OCI-LY3 (cell line): Measurements from ENCODE around the gene KIFAP3.
"Not testable (repeated sequence)": the region's sequence is repeated elsewhere in the genome, so short reads cannot be mapped to it uniquely, and the experiment has no call there.

ENCODE experiments used
- H2AFZ ChIP-seq: fragments of 200-600, 300-600 bp; shearing (Covaris generic); 2 replicates; pipeline ENCODE4 v1.6.0; 2014; ENCODE audit warnings: antibody characterized with exemption, low read depth, low read length
- H3K27ac ChIP-seq: fragments of 200-600, 300-600 bp; sonication (generic); 2 replicates; pipeline ENCODE4 v1.5.1; 2014; ENCODE audit warnings: mild to moderate bottlenecking, low read length, moderate library complexity, mixed read lengths
- H3K27me3 ChIP-seq: fragments of 200-600, 300-600 bp; sonication (generic); 2 replicates; pipeline ENCODE4 v1.6.1; 2014; ENCODE audit warnings: low read depth, low read length, mixed read lengths
- H3K36me3 ChIP-seq: fragments of 200-600, 300-600 bp; sonication (generic); replicated peaks from 2 replicates; pipeline ENCODE3; 2014; ENCODE audit warnings: low read depth, low read length, mixed read lengths
- H3K4me1 ChIP-seq: fragments of 300-600, 200-600 bp; sonication (generic); 2 replicates; pipeline ENCODE4 v1.6.1; 2014; ENCODE audit warnings: low read length, mixed read lengths
- H3K4me2 ChIP-seq: fragments of 200-600, 300-600 bp; sonication (generic); 2 replicates; pipeline ENCODE4 v1.6.1; 2014; ENCODE audit warnings: low read length, mixed read lengths
- H3K4me3 ChIP-seq: fragments of 300-600, 200-600 bp; sonication (generic); 2 replicates; pipeline ENCODE4 v1.5.1; 2014; ENCODE audit warnings: antibody characterized with exemption, mild to moderate bottlenecking, low read length, moderate library complexity
- H3K79me2 ChIP-seq: fragments of 300-600, 200-600 bp; shearing (Covaris generic); 2 replicates; pipeline ENCODE4 v1.6.1; 2014; ENCODE audit warnings: mild to moderate bottlenecking, low read length, mixed read lengths
- H3K9ac ChIP-seq: fragments of 300-600, 200-600 bp; shearing (Covaris generic); 2 replicates; pipeline ENCODE4 v1.6.0; 2014; ENCODE audit warnings: mild to moderate bottlenecking, low read length, moderate library complexity
- H3K9me3 ChIP-seq: fragments of 200-600, 300-600 bp; shearing (Covaris generic); 2 replicates; pipeline ENCODE4 v1.6.1; 2014; ENCODE audit warnings: low read length, mixed read lengths; ENCODE audit not compliant: insufficient read depth
- H4K20me1 ChIP-seq: fragments of 200-600, 300-600 bp; sonication (generic); 2 replicates; pipeline ENCODE4 v1.6.1; 2016; ENCODE audit warnings: low read length, mixed read lengths; ENCODE audit not compliant: insufficient read depth
- CTCF ChIP-seq: fragments of 200-600, 300-600 bp; sonication (generic); IDR thresholded peaks from 2 replicates; pipeline ENCODE4 v1.5.1; 2014; ENCODE audit warnings: antibody characterized with exemption, low read length, low read depth
- EZH2phosphoT487 ChIP-seq: fragments of 200-600 bp; shearing (Covaris generic); IDR thresholded peaks from 2 replicates; pipeline ENCODE4 v1.6.1; 2018; ENCODE audit warnings: antibody characterized with exemption, mixed run types, low read depth

KIFAP3 gene

GRCh38 chr1:170068923-170069322 is 5.6 kb downstream of the KIFAP3 start:
- no peak overlapping the region for H3K27ac ChIP-seq
- H3K9ac ChIP-seq = no peak overlapping the region
- TF ChIP-seq CTCF (no peak), EZH2phosphoT487 (no peak)
- no peaks in the 10 kb centered on the region for H3K27me3 ChIP-seq
- peaks cover 14% of the 10 kb centered on the region for H3K4me1 ChIP-seq
- no peak overlapping the region for H2AFZ ChIP-seq
- H3K4me2 ChIP-seq = no peak overlapping the region
- no peaks in the 10 kb centered on the region for H4K20me1 ChIP-seq
- H3K36me3 ChIP-seq = no peaks in the 10 kb centered on the region
- H3K9me3 ChIP-seq = no peaks in the 10 kb centered on the region
- 0 out of 2 replicates have a peak, but pooled peaks cover 2% of the 10 kb centered on the region for H3K79me2 ChIP-seq
- no peak overlapping the region for H3K4me3 ChIP-seq

GRCh38 chr1:170067253-170067819 is 7.2 kb downstream of the KIFAP3 start:
- Histone ChIP-seq H3K4me2 (no peak overlapping the region), H3K27ac (no peak overlapping the region), H2AFZ (no peak overlapping the region), H3K9me3 (no peaks in the 10 kb centered on the region), H3K4me1 (peaks cover 7% of the 10 kb centered on the region), H3K79me2 (no peaks in the 10 kb centered on the region), H4K20me1 (no peaks in the 10 kb centered on the region), H3K9ac (no peak overlapping the region), H3K36me3 (peaks cover 6% of the 10 kb centered on the region), H3K4me3 (no peak overlapping the region), H3K27me3 (no peaks in the 10 kb centered on the region)
- TF ChIP-seq CTCF (peak; percentile 25; the same call in 1 of the 2 replicates), EZH2phosphoT487 (no peak)

- Histone ChIP-seq H3K27me3 (no peaks in the 10 kb centered on the region), H3K4me2 (no peak overlapping the region), H3K4me3 (no peak overlapping the region), H4K20me1 (no peaks in the 10 kb centered on the region), H3K9me3 (no peaks in the 10 kb centered on the region), H3K27ac (no peak overlapping the region), H3K9ac (no peak overlapping the region), H2AFZ (no peak overlapping the region), H3K36me3 (peaks cover 6% of the 10 kb centered on the region), H3K79me2 (no peaks in the 10 kb centered on the region), H3K4me1 (no peaks in the 10 kb centered on the region; the same call in 1 of the 2 replicates)
- no peak for TF ChIP-seq CTCF
- no peak for TF ChIP-seq EZH2phosphoT487
Observed at GRCh38 chr1:170064821-170065220, 9.7 kb downstream of the KIFAP3 start.

GRCh38 chr1:170063109-170063826 is 11.2 kb downstream of the KIFAP3 start:
- TF ChIP-seq EZH2phosphoT487 (no peak), CTCF (no peak)
- Histone ChIP-seq H3K4me3 (no peak overlapping the region), H3K9me3 (no peaks in the 10 kb centered on the region), H3K36me3 (peaks cover 6% of the 10 kb centered on the region), H2AFZ (no peak overlapping the region), H3K79me2 (no peaks in the 10 kb centered on the region), H3K4me2 (no peak overlapping the region), H3K27ac (no peak overlapping the region), H3K4me1 (no peaks in the 10 kb centered on the region), H3K27me3 (no peaks in the 10 kb centered on the region), H4K20me1 (no peaks in the 10 kb centered on the region), H3K9ac (no peak overlapping the region)

- not testable (repeated sequence) for H2AFZ ChIP-seq, H3K4me2 ChIP-seq, H3K9me3 ChIP-seq, H3K27ac ChIP-seq, H3K27me3 ChIP-seq, H3K4me3 ChIP-seq, H3K4me1 ChIP-seq, H4K20me1 ChIP-seq, H3K79me2 ChIP-seq, H3K9ac ChIP-seq, H3K36me3 ChIP-seq
Observed at GRCh38 chr1:170061676-170062075, 12.8 kb downstream of the KIFAP3 start.

GRCh38 chr1:170060015-170060520 is 14.4 kb downstream of the KIFAP3 start:
- H3K79me2 ChIP-seq, H3K9me3 ChIP-seq, H3K4me3 ChIP-seq, H3K36me3 ChIP-seq, H3K27me3 ChIP-seq, H3K4me1 ChIP-seq, H3K9ac ChIP-seq, H4K20me1 ChIP-seq, H2AFZ ChIP-seq, H3K4me2 ChIP-seq, H3K27ac ChIP-seq: not testable (repeated sequence)
